Spleen (tissue), 11 donors: ENCODE data around the gene RAB3IL1. TPM values are rescaled to one million over a fixed set of nuclear protein-coding genes. Genes with fewer than 3 reads are reported as not detected.

Source experiments
- DNase-seq: peaks from one replicate; pipeline ENCODE4 v3.0.0-alpha.2; 2020
- H3K27ac ChIP-seq, 8 donors: fragments of 200-600 bp; sonication (generic) in 7 of 8; 1 replicate in 4 of 8; 2 replicates in 4 of 8; pipeline versions ENCODE4 v1.5.0 to v1.8.0; 2016 to 2021; ENCODE audit warnings: inconsistent platforms in 4 of 8, mild to moderate bottlenecking in 4 of 8, moderate library complexity in 1 of 8
- H3K27me3 ChIP-seq, 7 donors: fragments of 200-600 bp; sonication (generic) in 6 of 7; replicated peaks in 1 of 7; 1 replicate in 4 of 7; 2 replicates in 3 of 7; pipeline versions ENCODE4 v1.5.0 to v1.8.0; 2016 to 2021; ENCODE audit warnings: inconsistent platforms in 3 of 7, mild to moderate bottlenecking in 1 of 7
- H3K36me3 ChIP-seq, 6 donors: fragments of 200-600 bp; sonication (generic) in 5 of 6; 1 replicate in 4 of 6; 2 replicates in 2 of 6; pipeline versions ENCODE4 v1.5.0 to v1.8.0; 2016 to 2021; ENCODE audit warnings: inconsistent platforms in 2 of 6
- H3K4me1 ChIP-seq, 6 donors: fragments of 200-600 bp; sonication (generic) in 5 of 6; 1 replicate in 3 of 6; 2 replicates in 3 of 6; pipeline versions ENCODE4 v1.5.0 to v1.8.0; 2016 to 2021; ENCODE audit warnings: inconsistent platforms in 3 of 6
- H3K4me3 ChIP-seq, 8 donors: fragments of 200-600 bp; sonication (generic) in 7 of 8; 1 replicate in 4 of 8; 2 replicates in 4 of 8; pipeline versions ENCODE4 v1.5.0 to v1.8.0; 2016 to 2021; ENCODE audit warnings: inconsistent platforms in 4 of 8, mild to moderate bottlenecking in 4 of 8, moderate library complexity in 2 of 8
- H3K9me3 ChIP-seq, 8 donors: fragments of 200-600 bp; sonication (generic) in 7 of 8; 1 replicate in 4 of 8; 2 replicates in 4 of 8; pipeline versions ENCODE4 v1.5.0 to v1.8.0; 2016 to 2021; ENCODE audit warnings: inconsistent platforms in 4 of 8
- CTCF ChIP-seq, 11 experiments: fragments of 200-600 bp in 7 of 11; fragments of 450-650 bp in 4 of 11; sonication (generic) in 4 of 11; IDR thresholded peaks in 8 of 11; conservative IDR thresholded peaks in 3 of 11; 1 replicate in 7 of 11; 2 replicates in 4 of 11; pipeline versions ENCODE4 v1.4.0 to v1.8.0; 2016 to 2021; ENCODE audit warnings: antibody characterized with exemption in 11 of 11, inconsistent platforms in 4 of 11, mild to moderate bottlenecking in 1 of 11
- POLR2A ChIP-seq, 3 donors: fragments of 450-650 bp; IDR thresholded peaks; one replicate each; pipeline ENCODE4 v1.5.1; 2017; ENCODE audit warnings: antibody characterized with exemption in 3 of 3, mild to moderate bottlenecking in 1 of 3
- POLR2AphosphoS5 ChIP-seq, 3 donors: sonication (generic); formaldehyde crosslinking; IDR thresholded peaks; one replicate each; pipeline ENCODE4 v1.5.1; 2017; ENCODE audit warnings: antibody characterized with exemption in 3 of 3
- WGBS, 5 donors: extraction: QIAGEN DNeasy Blood & Tissue Kit in 3 of 5; methylation state at CpG; one replicate each; pipeline versions ENCODE4 v1.1.5 to v1.1.7; 2013 to 2018; 5-methylcytosine and 5-hydroxymethylcytosine counted together
- intact Hi-C: fragments of 100-400 bp; cut with DNase I; formaldehyde crosslinking; loops from one replicate; pipeline ENCODE4 v1.15.0; 2023; ENCODE audit warnings: low total_unique reads
- polyA plus RNA-seq, 3 donors: library from polyadenylated mRNA; stranded (reverse); fragments of 200-250 nt; gene quantifications; one replicate each; pipeline ENCODE4 v1.2.1, GENCODE V29; 2013
- total RNA-seq, 7 donors: library from RNA; depleted of rRNA in 3 of 7; stranded (reverse); fragments of >200 nt in 3 of 7; fragmentation: NEBNext Ultra II Directional in 4 of 7; extraction: Animal tissue kit (Norgen Biotek cat#: 25700) in 4 of 7; gene quantifications; one replicate each; pipeline versions ENCODE4 v1.1.0 to v1.2.1, GENCODE V29; 2016 to 2021
- donor health status: healthy with polysubstance abuse.
- donor health status: DM: no; HTN: no; CAD: no; lungs with moderate emphysema.
- donor health status: DM: no; HTN: no; CAD: no.
- donor health status: Bipolar disorder and iron deficiency.
- donor health status: healthy.
- donor health status: DM: no; HTN: no; CAD: no.
- donor health status: DM: yes; HTN: yes; CAD: no.

RAB3IL1 gene
- total and polyA plus RNA-seq, 10 donors, result 6.5 to 57.1 (median 34.6) TPM

- intact Hi-C loops, result loop anchor here (10.0 kb wide), 1 partner anchor 100 kb away; the partner anchor contains the start of genes FEN1 and TMEM258
- Histone ChIP-seq H3K4me1 (peaks cover 17 to 80% (median 42%) of the 10 kb centered on the region in 6 donors), H3K9me3 (no peaks in the 10 kb centered on the region), H3K36me3 (peaks cover 0 to 34% (median 0%) of the 10 kb centered on the region in 6 donors), H3K4me3 (no peak overlapping the region), H3K27me3 (peaks cover 0 to 15% (median 0%) of the 10 kb centered on the region in 7 donors), H3K27ac (peak overlapping the region in 5 of 8 donors; percentile 3 to 86 (median 46))
- no peak for DNase-seq
- WGBS, 5 donors, result 75 to 83% (median 80%) methylated on average over 15 to 17 of the region's 17 CpGs
- TF ChIP-seq POLR2A (IDR thresholded peaks at IDR 0.05) (no peak), CTCF (IDR thresholded peaks at IDR 0.05 in 8 of 11, conservative IDR thresholded peaks at IDR 0.05 in 3 of 11) (no peak), POLR2AphosphoS5 (IDR thresholded peaks at IDR 0.05) (no peak)
These were observed 22.2 kb downstream of the RAB3IL1 start for GRCh38 chr11:61895046-61895717.

- peaks cover 0 to 26% (median 0%) of the 10 kb centered on the region in 6 donors for H3K36me3 ChIP-seq
- WGBS, 5 donors, result 49 to 62% (median 59%) methylated on average over 5 of the region's 5 CpGs
- H3K4me1 ChIP-seq, result peaks cover 17 to 82% (median 42%) of the 10 kb centered on the region in 6 donors
- intact Hi-C loops, result loop anchor here (10.0 kb wide), 1 partner anchor 99 kb away; the partner anchor contains the start of genes FEN1 and TMEM258
- peaks cover 0 to 15% (median 0%) of the 10 kb centered on the region in 7 donors for H3K27me3 ChIP-seq
- no peak for DNase-seq
- H3K9me3 ChIP-seq, result no peaks in the 10 kb centered on the region
- TF ChIP-seq POLR2A (IDR thresholded peaks at IDR 0.05), result no peak
- TF ChIP-seq POLR2AphosphoS5 (IDR thresholded peaks at IDR 0.05), result no peak
- TF ChIP-seq CTCF (IDR thresholded peaks at IDR 0.05 in 8 of 11, conservative IDR thresholded peaks at IDR 0.05 in 3 of 11), result no peak
- no peak overlapping the region for H3K4me3 ChIP-seq
- H3K27ac ChIP-seq, result peak overlapping the region in 5 of 8 donors; percentile 16 to 86 (median 54)
These were observed 23.4 kb downstream of the RAB3IL1 start for GRCh38 chr11:61893981-61894380.

GRCh38 chr11:61892085-61892370, 25.3 kb downstream of the RAB3IL1 start:
- H3K9me3 ChIP-seq, result no peaks in the 10 kb centered on the region
- peak overlapping the region; percentile 62 to 96 (median 76) for H3K4me3 ChIP-seq
- no peak for DNase-seq
- peak overlapping the region; percentile 69 to 94 (median 84) for H3K27ac ChIP-seq
- intact Hi-C loops, result loop anchor here (10.0 kb wide), 1 partner anchor 97 kb away; the partner anchor contains the start of genes FEN1 and TMEM258
- H3K27me3 ChIP-seq, result peaks cover 0 to 15% (median 0%) of the 10 kb centered on the region in 7 donors
- 16 to 33% (median 20%) methylated on average over 11 to 12 of the region's 12 CpGs for WGBS, 5 donors
- peaks cover 0 to 10% (median 0%) of the 10 kb centered on the region in 6 donors for H3K36me3 ChIP-seq
- peaks cover 14 to 80% (median 40%) of the 10 kb centered on the region in 6 donors for H3K4me1 ChIP-seq
- no peak for TF ChIP-seq POLR2A (IDR thresholded peaks at IDR 0.05)
- peak in 2 of 3 donors; percentile 56 to 76 for TF ChIP-seq POLR2AphosphoS5 (IDR thresholded peaks at IDR 0.05)
- TF ChIP-seq CTCF (IDR thresholded peaks at IDR 0.05 in 8 of 11, conservative IDR thresholded peaks at IDR 0.05 in 3 of 11), result peak in 1 of 11 experiments; percentile 18
